H1 (cell line): Measurements from ENCODE around the gene SLC25A36. TPM values are rescaled to one million over a fixed set of nuclear protein-coding genes. Genes with fewer than 3 reads are reported as not detected.

Experiments used
- CTCF ChIA-PET: fragments of 300-600 bp; sonication (Branson Sonifier 250); formaldehyde crosslinking; loops from one replicate; lab custom pipeline; 2021; ENCODE audit not compliant: partially characterized antibody; lab: Charles Lee
- POLR2A ChIA-PET: fragments of 300-600 bp; sonication (Branson Sonifier 250); formaldehyde crosslinking; loops from one replicate; lab custom pipeline; 2021; ENCODE audit warnings: inconsistent platforms; ENCODE audit not compliant: partially characterized antibody; lab: Charles Lee
- DNase-seq, 2 experiments: peaks; one replicate each; pipeline versions ENCODE4 v3.0.0 to v3.0.0-alpha.2; 2010 to 2022; ENCODE audit warnings: low spot score in 2 of 2, low read depth in 1 of 2, mixed read lengths in 1 of 2
- FAIRE-seq: peaks from 2 replicates; lab custom pipeline; 2011; peaks lifted over from hg19 to GRCh38; lab: Jason Lieb, UNC
- H2AFZ ChIP-seq: 2 replicates; pipeline ENCODE4 v1.8.1; 2012; ENCODE audit warnings: low read length, inconsistent platforms
- H2AK5ac ChIP-seq: 2 replicates; pipeline ENCODE4 v1.6.1; 2013; ENCODE audit warnings: low read depth, low read length
- H2BK120ac ChIP-seq: replicated peaks from 2 replicates; pipeline ENCODE3; 2013; ENCODE audit warnings: low read depth, low read length, inconsistent platforms
- H2BK12ac ChIP-seq: 2 replicates; pipeline ENCODE4 v1.6.1; 2013; ENCODE audit warnings: low read depth, low read length
- H2BK15ac ChIP-seq: 2 replicates; pipeline ENCODE4 v1.6.1; 2013; ENCODE audit warnings: low read length
- H2BK20ac ChIP-seq: 2 replicates; pipeline ENCODE4 v1.6.1; 2013; ENCODE audit warnings: low read length
- H2BK5ac ChIP-seq: 2 replicates; pipeline ENCODE4 v1.6.1; 2013; ENCODE audit warnings: low read depth, low read length
- H3K14ac ChIP-seq: 2 replicates; pipeline ENCODE4 v1.6.1; 2013; ENCODE audit warnings: inconsistent platforms; ENCODE audit not compliant: insufficient read length
- H3K18ac ChIP-seq: 2 replicates; pipeline ENCODE4 v1.6.1; 2013; ENCODE audit warnings: low read length; ENCODE audit errors: extremely low read depth
- H3K23ac ChIP-seq: 2 replicates; pipeline ENCODE4 v1.6.1; 2013; ENCODE audit warnings: inconsistent platforms; ENCODE audit not compliant: insufficient read length
- H3K23me2 ChIP-seq: 2 replicates; pipeline ENCODE4 v1.6.1; 2013; ENCODE audit warnings: low read depth, low read length
- H3K27ac ChIP-seq: 2 replicates; pipeline ENCODE4 v1.6.1; 2011; ENCODE audit warnings: low read depth, low read length, inconsistent platforms
- H3K27me3 ChIP-seq, 4 experiments: replicated peaks in 1 of 4; 1 replicate in 1 of 4; 2 replicates in 3 of 4; pipeline versions ENCODE4 v1.6.1 to v1.8.1; 2011 to 2013; ENCODE audit warnings: low read length in 3 of 4, mild to moderate bottlenecking in 3 of 4, inconsistent platforms in 2 of 4, mixed read lengths in 2 of 4, moderate library complexity in 1 of 4; ENCODE audit not compliant: control insufficient read depth in 3 of 4, insufficient read depth in 3 of 4; ENCODE audit errors: extremely low read depth in 1 of 4
- H3K36me3 ChIP-seq, 4 experiments: 2 replicates each; pipeline versions ENCODE4 v1.6.1 to v1.8.1; 2011 to 2013; ENCODE audit warnings: mild to moderate bottlenecking in 4 of 4, low read length in 3 of 4, moderate library complexity in 2 of 4, control low read depth in 1 of 4, inconsistent platforms in 1 of 4; ENCODE audit not compliant: insufficient read depth in 4 of 4, control insufficient read depth in 2 of 4
- H3K4ac ChIP-seq: replicated peaks from 2 replicates; pipeline ENCODE3; 2013; ENCODE audit warnings: low read length, low read depth, mixed read lengths, inconsistent platforms; ENCODE audit not compliant: insufficient read length
- H3K4me1 ChIP-seq, 4 experiments: replicated peaks in 1 of 4; 1 replicate in 1 of 4; 2 replicates in 3 of 4; pipeline versions ENCODE4 v1.6.1 to v1.8.1; 2011 to 2013; ENCODE audit warnings: low read length in 3 of 4, inconsistent platforms in 2 of 4, mixed read lengths in 1 of 4; ENCODE audit not compliant: insufficient read depth in 4 of 4, control insufficient read depth in 3 of 4
- H3K4me2 ChIP-seq, 2 experiments: 2 replicates each; pipeline versions ENCODE4 v1.6.1 to v1.8.1; 2011 to 2013; ENCODE audit warnings: low read depth in 2 of 2, low read length in 2 of 2, control low read depth in 1 of 2, inconsistent platforms in 1 of 2, mild to moderate bottlenecking in 1 of 2; ENCODE audit not compliant: insufficient read depth in 1 of 2
- H3K4me3 ChIP-seq, 4 experiments: fragments of 200-600, 300-600 bp in 1 of 4; sonication (generic), shearing (Covaris generic), sonication (Bioruptor Twin) in 1 of 4; 2 replicates each; pipeline versions ENCODE4 v1.5.1 to v1.8.1; 2011 to 2016; ENCODE audit warnings: low read length in 4 of 4, low read depth in 3 of 4, control low read depth in 2 of 4, inconsistent platforms in 2 of 4, mild to moderate bottlenecking in 2 of 4, mixed read lengths in 1 of 4, moderate library complexity in 1 of 4; ENCODE audit not compliant: insufficient read depth in 2 of 4; ENCODE audit errors: extremely low read depth in 1 of 4
- H3K56ac ChIP-seq: replicated peaks from 2 replicates; pipeline ENCODE3; 2013; ENCODE audit warnings: low read depth, mild to moderate bottlenecking, mixed read lengths, low read length, inconsistent platforms; ENCODE audit not compliant: insufficient read length
- H3K79me1 ChIP-seq: 2 replicates; pipeline ENCODE4 v1.6.1; 2013; ENCODE audit warnings: low read depth, low read length, control low read depth
- H3K79me2 ChIP-seq, 2 experiments: 2 replicates each; pipeline versions ENCODE4 v1.6.1 to v1.8.1; 2012 to 2013; ENCODE audit warnings: low read length in 2 of 2, mild to moderate bottlenecking in 2 of 2, inconsistent platforms in 1 of 2; ENCODE audit not compliant: insufficient read depth in 2 of 2, control insufficient read depth in 1 of 2
- H3K9ac ChIP-seq, 4 experiments: replicated peaks in 1 of 4; 1 replicate in 1 of 4; 2 replicates in 3 of 4; pipeline versions ENCODE4 v1.6.1 to v1.8.1; 2011 to 2013; ENCODE audit warnings: low read depth in 3 of 4, low read length in 3 of 4, control low read depth in 2 of 4, mild to moderate bottlenecking in 2 of 4, moderate library complexity in 2 of 4, inconsistent platforms in 1 of 4; ENCODE audit errors: extremely low read depth in 1 of 4
- H3K9me3 ChIP-seq, 2 experiments: 2 replicates each; pipeline versions ENCODE4 v1.6.1 to v1.8.1; 2012 to 2013; ENCODE audit warnings: mild to moderate bottlenecking in 2 of 2, moderate library complexity in 2 of 2, control low read depth in 1 of 2, inconsistent platforms in 1 of 2, low read depth in 1 of 2, low read length in 1 of 2, mixed read lengths in 1 of 2; ENCODE audit not compliant: insufficient read depth in 2 of 2
- H4K20me1 ChIP-seq, 2 experiments: replicated peaks in 1 of 2; 2 replicates each; pipeline versions ENCODE3 to v1.8.1; 2011 to 2013; ENCODE audit warnings: inconsistent platforms in 2 of 2, low read length in 2 of 2, mild to moderate bottlenecking in 1 of 2; ENCODE audit not compliant: insufficient read depth in 2 of 2, control insufficient read depth in 1 of 2
- H4K5ac ChIP-seq: 2 replicates; pipeline ENCODE4 v1.6.1; 2013; ENCODE audit warnings: low read length, low read depth, mixed read lengths, inconsistent platforms; ENCODE audit not compliant: insufficient read length
- H4K8ac ChIP-seq: 2 replicates; pipeline ENCODE4 v1.8.0; 2013; ENCODE audit warnings: mild to moderate bottlenecking, moderate library complexity, low read length, inconsistent platforms; ENCODE audit not compliant: insufficient read depth; ENCODE audit errors: extremely low read depth
- H4K91ac ChIP-seq: replicated peaks from 2 replicates; pipeline ENCODE3; 2013; ENCODE audit warnings: low read length, mixed read lengths, inconsistent platforms; ENCODE audit not compliant: insufficient read length
- ATF3 ChIP-seq: IDR thresholded peaks from 2 replicates; pipeline ENCODE4 v1.6.1; 2011; ENCODE audit warnings: low read depth, mild to moderate bottlenecking, low read length; ENCODE audit not compliant: insufficient read depth
- BACH1 ChIP-seq: IDR thresholded peaks from 2 replicates; pipeline ENCODE4 v1.6.1; 2012; ENCODE audit warnings: low read length, improper control_type of control experiment
- FOSL1 ChIP-seq: IDR thresholded peaks from 2 replicates; pipeline ENCODE4 v1.6.1; 2011; ENCODE audit warnings: mild to moderate bottlenecking, low read depth, low read length, moderate library complexity; ENCODE audit not compliant: insufficient read depth
- SUZ12 ChIP-seq: fragments of 200-600 bp; sonication (generic); IDR thresholded peaks from 2 replicates; pipeline ENCODE4 v1.6.1; 2012; ENCODE audit warnings: mild to moderate bottlenecking, inconsistent platforms, low read length, moderate library complexity, mixed read lengths
- TEAD4 ChIP-seq: IDR thresholded peaks from 2 replicates; pipeline ENCODE4 v1.6.1; 2012; ENCODE audit warnings: low read depth, low read length, inconsistent platforms, mixed read lengths
- ZNF274 ChIP-seq: IDR thresholded peaks from 2 replicates; pipeline ENCODE4 v1.7.0; 2012; ENCODE audit warnings: low read length, borderline replicate concordance; ENCODE audit errors: extremely low read depth
- WGBS, 2 experiments: shearing (Covaris generic) in 1 of 2; methylation state at CpG; one replicate each; pipeline versions ENCODE4 v1.1.6 to v1.1.7; 2013 to 2015; ENCODE audit warnings: low lambda C conversion rate in 2 of 2, mixed read lengths in 2 of 2, inconsistent platforms in 1 of 2, low coverage in 1 of 2, missing lambda C conversion rate in 1 of 2; ENCODE audit not compliant: insufficient replicate concordance in 2 of 2, insufficient coverage in 1 of 2, insufficient read length in 1 of 2; ENCODE audit errors: extremely low coverage in 1 of 2, missing lambda C conversion rate in 1 of 2; 5-methylcytosine and 5-hydroxymethylcytosine counted together
- polyA plus RNA-seq, 7 experiments: library from polyadenylated mRNA; depleted of rRNA in 3 of 7; stranded (reverse) in 5 of 7; unstranded in 2 of 7; fragments of >200 nt in 5 of 7; fragments of 200-250 nt in 2 of 7; gene quantifications; 1 replicate in 5 of 7; 2 replicates in 1 of 7; 4 replicates in 1 of 7; pipeline versions ENCODE4 v1.2.1 to v1.2.3, GENCODE V29; 2011 to 2013; ENCODE audit warnings: missing spikeins in 2 of 7, mixed read lengths in 2 of 7
- total RNA-seq: library from RNA; stranded (reverse); fragmentation: NEBNext Ultra II Directional; extraction: Animal tissue kit (Norgen Biotek cat#: 25700); gene quantifications from 2 replicates; pipeline ENCODE4 v1.2.1, GENCODE V29; 2021

Gene SLC25A36
- total and polyA plus RNA-seq, 2 of the 8 experiments (the other 6 are each of a cell fraction or from before 2014, with no cell fraction given), result 42.9 to 71.8 TPM

- no peak overlapping the region for H2BK120ac ChIP-seq
- H3K79me2 ChIP-seq, result no peaks in the 10 kb centered on the region
- no peak overlapping the region for H3K56ac ChIP-seq
- H3K4me2 ChIP-seq, result no peak overlapping the region
- no peak overlapping the region for H4K5ac ChIP-seq
- H3K23ac ChIP-seq, result no peak overlapping the region
- FAIRE-seq, result no peak
- 86% methylated on average over 1 of the region's 1 CpG; no CpG with 5 or more reads in 1 of the 2 experiments for WGBS, 2 experiments
- DNase-seq, result no peak
- no peak overlapping the region for H2BK20ac ChIP-seq
- no peaks in the 10 kb centered on the region for H3K27me3 ChIP-seq
- no peaks in the 10 kb centered on the region; a peak in 2 of 7 replicates for H3K4me1 ChIP-seq
- no peak overlapping the region for H3K18ac ChIP-seq
- POLR2A ChIA-PET, result no interaction called here
- H3K14ac ChIP-seq, result no peak overlapping the region
- CTCF ChIA-PET, result interaction anchor here (1.1 to 3.3 kb wide), 5 partner anchors 9 to 23 kb away, joined by 3 to 11 read pairs (median 4); no protein-coding TSS in a partner anchor
- no peaks in the 10 kb centered on the region for H3K36me3 ChIP-seq
- H2AK5ac ChIP-seq, result no peak overlapping the region
- H3K4me3 ChIP-seq, result no peak overlapping the region
- H3K23me2 ChIP-seq, result no peaks in the 10 kb centered on the region
- no peak overlapping the region for H3K9ac ChIP-seq
- no peak overlapping the region for H4K8ac ChIP-seq
- no peak overlapping the region for H4K91ac ChIP-seq
- no peak overlapping the region for H3K4ac ChIP-seq
- no peak overlapping the region for H3K27ac ChIP-seq
- H2AFZ ChIP-seq, result no peak overlapping the region
- H2BK15ac ChIP-seq, result no peak overlapping the region
- no peak overlapping the region for H2BK5ac ChIP-seq
- no peaks in the 10 kb centered on the region for H3K79me1 ChIP-seq
- H4K20me1 ChIP-seq, result no peaks in the 10 kb centered on the region
- no peak overlapping the region for H2BK12ac ChIP-seq
- no peaks in the 10 kb centered on the region for H3K9me3 ChIP-seq
- TF ChIP-seq TEAD4, result no peak
- TF ChIP-seq SUZ12, result no peak
- no peak for TF ChIP-seq ZNF274
- TF ChIP-seq FOSL1, result no peak
- no peak for TF ChIP-seq BACH1
- TF ChIP-seq ATF3, result no peak
Observed at GRCh38 chr3:140906785-140907184, 34.9 kb upstream of the SLC25A36 start.
